Activated T-helper 1 cell treated with anti-CD3 and anti-CD28 coated beads, Interleukin-12 subunit alpha, Interleukin-12 subunit beta, Interleukin-2, Interleukin-4 antibody, amounts not matched to agents 30 ng/mL and 10 ng/mL and 1 ng/mL, durations not matched to agents 14 hours and 24 hours and 36 hours (primary cell): ENCODE measurements around the gene PAQR8. TPM values are rescaled to one million over a fixed set of nuclear protein-coding genes. Genes with fewer than 3 reads are reported as not detected.
"Not testable (repeated sequence)": the region's sequence is repeated elsewhere in the genome, so short reads cannot be mapped to it uniquely, and the experiment has no call there.

Source experiments
- DNase-seq: peaks from one replicate; pipeline ENCODE4 v3.0.0; 2021; ENCODE audit warnings: low spot score
- H3K27ac Mint-ChIP-seq: one replicate; pipeline ENCODE4 v1.8.0; 2021; ENCODE audit warnings: mild to moderate bottlenecking, mixed read lengths
- H3K27me3 Mint-ChIP-seq: one replicate; pipeline ENCODE4 v1.8.0; 2022; ENCODE audit warnings: mild to moderate bottlenecking, moderate library complexity, mixed read lengths; ENCODE audit not compliant: insufficient read depth
- H3K36me3 Mint-ChIP-seq: one replicate; pipeline ENCODE4 v1.8.0; 2021; ENCODE audit warnings: low read depth, mixed read lengths
- H3K4me1 Mint-ChIP-seq: one replicate; pipeline ENCODE4 v1.8.0; 2021; ENCODE audit warnings: low read depth, mixed read lengths
- H3K4me3 Mint-ChIP-seq: one replicate; pipeline ENCODE4 v1.8.0; 2021; ENCODE audit warnings: mild to moderate bottlenecking, moderate library complexity, mixed read lengths
- H3K9me3 Mint-ChIP-seq: one replicate; pipeline ENCODE4 v1.8.0; 2021; ENCODE audit warnings: mixed read lengths
- intact Hi-C: fragments of 100-400 bp; cut with micrococcal nuclease; formaldehyde crosslinking; loops from one replicate; pipeline ENCODE4 v1.15.1; 2024
- total RNA-seq: library from RNA; stranded (reverse); gene quantifications from 2 replicates; pipeline ENCODE4 v1.2.3, GENCODE V29; 2022

PAQR8 gene
- total RNA-seq, 1 donor from 2014 or later = 2.5 TPM

GRCh38 chr6:52373151-52373690 lies 11.3 kb downstream of the PAQR8 start:
- Mint-ChIP-seq H3K4me3 (no peak overlapping the region), H3K9me3 (peaks cover 14% of the 10 kb centered on the region), H3K36me3 (peaks cover 23% of the 10 kb centered on the region), H3K27me3 (no peaks in the 10 kb centered on the region), H3K27ac (no peak overlapping the region), H3K4me1 (peaks cover 27% of the 10 kb centered on the region)
- DNase-seq = no peak
- intact Hi-C loops = no loop called here

DNA sequence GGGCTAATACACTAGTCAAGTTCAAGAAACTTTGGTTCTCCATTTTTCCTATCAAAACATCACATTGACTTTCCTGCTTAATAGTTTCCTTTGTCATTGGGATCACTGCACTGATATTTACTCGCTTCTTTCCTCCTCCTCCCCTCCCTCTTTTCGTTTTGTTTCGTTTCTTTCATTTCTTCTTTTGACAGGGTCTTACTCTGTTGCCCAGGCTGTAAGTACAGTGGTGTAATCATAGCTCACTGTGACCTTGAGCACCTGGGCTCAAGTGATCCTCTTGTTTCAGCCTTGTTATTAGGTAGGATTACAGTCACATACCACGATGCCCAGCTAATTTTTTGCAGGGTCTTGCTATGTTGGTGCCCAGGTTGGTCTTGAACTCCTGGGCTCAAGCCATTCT lies 12.3 kb downstream of the PAQR8 start:
- Mint-ChIP-seq H3K27ac (no peak overlapping the region), H3K4me3 (no peak overlapping the region), H3K9me3 (peaks cover 14% of the 10 kb centered on the region), H3K36me3 (peaks cover 24% of the 10 kb centered on the region), H3K4me1 (peaks cover 28% of the 10 kb centered on the region), H3K27me3 (no peaks in the 10 kb centered on the region)
- intact Hi-C loops = no loop called here
- DNase-seq = no peak

DNA sequence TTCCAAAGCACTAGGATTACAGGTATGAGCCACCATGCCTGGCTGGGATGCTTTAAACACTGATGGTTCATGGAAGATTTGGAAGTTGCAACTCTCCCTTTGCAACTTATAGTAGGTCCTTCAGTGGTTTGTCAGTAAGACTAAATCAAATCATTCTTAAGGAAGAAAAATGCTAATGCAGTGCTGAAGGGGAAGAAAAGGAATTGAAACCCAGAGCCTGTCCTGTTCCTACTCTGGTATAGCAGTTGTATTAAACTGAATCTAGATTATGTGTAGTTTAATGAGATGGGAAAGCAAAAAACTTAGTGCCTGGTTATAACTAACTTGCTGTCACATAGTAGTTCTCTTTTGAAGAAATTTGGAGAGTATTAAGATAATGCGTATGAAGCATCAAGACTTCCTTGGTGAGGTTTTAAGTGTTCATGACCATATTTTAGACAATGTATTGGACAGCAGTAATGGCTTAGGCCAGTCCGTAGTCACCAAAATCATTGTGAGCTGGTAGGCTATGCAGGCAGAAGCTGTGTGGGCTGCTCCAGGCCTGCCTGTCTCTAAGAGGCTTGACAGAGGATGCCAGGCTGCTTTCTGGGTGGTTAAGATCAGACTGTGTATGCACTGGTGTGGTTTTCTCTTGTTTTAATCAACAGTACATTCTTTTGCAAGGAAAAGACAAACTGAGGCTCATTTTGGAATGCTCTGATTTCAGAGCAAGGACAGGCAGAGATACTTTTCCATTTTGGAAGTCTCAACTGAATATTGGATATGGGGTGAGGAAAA lies 14.0 kb downstream of the PAQR8 start:
- Mint-ChIP-seq H3K36me3 (peaks cover 26% of the 10 kb centered on the region), H3K27ac (no peak overlapping the region), H3K4me3 (no peak overlapping the region), H3K27me3 (no peaks in the 10 kb centered on the region), H3K9me3 (peaks cover 14% of the 10 kb centered on the region), H3K4me1 (peaks cover 33% of the 10 kb centered on the region)
- intact Hi-C loops = loop anchor here (2.0 kb wide), 1 partner anchor 19 kb away; no protein-coding TSS in a partner anchor
- no peak for DNase-seq

- Mint-ChIP-seq H3K27ac (no peak overlapping the region), H3K27me3 (no peaks in the 10 kb centered on the region), H3K4me3 (no peak overlapping the region), H3K9me3 (peaks cover 14% of the 10 kb centered on the region), H3K36me3 (peaks cover 26% of the 10 kb centered on the region), H3K4me1 (peaks cover 38% of the 10 kb centered on the region)
- no peak for DNase-seq
- intact Hi-C loops = loop anchor here (2.0 kb wide), 1 partner anchor 18 kb away; no protein-coding TSS in a partner anchor
Observed at GRCh38 chr6:52376763-52377162, 14.8 kb downstream of the PAQR8 start.

- Mint-ChIP-seq H3K4me3 (no peak overlapping the region), H3K27ac (no peak overlapping the region), H3K36me3 (peaks cover 22% of the 10 kb centered on the region), H3K9me3 (peaks cover 14% of the 10 kb centered on the region), H3K4me1 (peaks cover 38% of the 10 kb centered on the region), H3K27me3 (peaks cover 1% of the 10 kb centered on the region)
- intact Hi-C loops = loop anchor here (2.0 kb wide), 1 partner anchor 17 kb away; no protein-coding TSS in a partner anchor
- DNase-seq = no peak
Observed at GRCh38 chr6:52377538-52378221, 15.7 kb downstream of the PAQR8 start.

GRCh38 chr6:52381249-52381648 lies 19.3 kb downstream of the PAQR8 start:
- intact Hi-C loops = no loop called here
- H3K4me1 Mint-ChIP-seq = peaks cover 47% of the 10 kb centered on the region
- no peak overlapping the region for H3K27ac Mint-ChIP-seq
- no peak overlapping the region for H3K4me3 Mint-ChIP-seq
- peaks cover 13% of the 10 kb centered on the region for H3K36me3 Mint-ChIP-seq
- DNase-seq = no peak
- H3K9me3 Mint-ChIP-seq = peaks cover 4% of the 10 kb centered on the region
- H3K27me3 Mint-ChIP-seq = peaks cover 1% of the 10 kb centered on the region

DNA sequence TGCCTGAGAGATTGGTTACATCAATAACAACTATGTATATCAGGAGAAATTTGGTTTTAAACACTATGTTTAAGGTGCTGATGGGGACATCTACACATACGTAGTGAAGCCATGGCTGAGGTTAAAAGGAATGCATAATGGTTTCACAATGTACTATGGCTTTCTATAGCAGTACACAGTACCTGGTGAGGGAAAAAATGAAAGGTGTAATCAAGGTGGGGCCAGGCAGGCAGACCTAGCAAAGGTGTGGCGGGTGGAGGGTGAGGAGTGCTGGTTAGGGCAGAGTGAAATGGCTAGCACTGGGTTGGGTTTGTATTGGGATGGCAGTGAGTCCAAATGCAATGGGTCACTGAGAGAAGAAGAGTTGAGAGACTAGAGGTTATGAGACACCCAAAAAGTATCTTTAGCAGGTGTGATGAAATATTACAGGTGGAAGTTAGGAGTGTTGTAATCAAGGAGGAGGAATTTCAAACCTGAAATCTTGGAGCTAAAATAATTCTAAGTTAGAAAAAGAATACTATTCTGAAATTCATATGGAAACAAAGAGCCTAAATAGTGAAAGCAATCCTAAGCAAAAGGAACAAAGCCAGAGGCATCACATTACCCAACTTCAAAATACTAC lies 22.3 kb downstream of the PAQR8 start:
- Mint-ChIP-seq H3K27ac (no peak overlapping the region), H3K4me1 (peaks cover 36% of the 10 kb centered on the region), H3K36me3 (peaks cover 10% of the 10 kb centered on the region), H3K27me3 (peaks cover 1% of the 10 kb centered on the region), H3K9me3 (peaks cover 4% of the 10 kb centered on the region), H3K4me3 (no peak overlapping the region)
- no peak for DNase-seq
- intact Hi-C loops = no loop called here

DNA sequence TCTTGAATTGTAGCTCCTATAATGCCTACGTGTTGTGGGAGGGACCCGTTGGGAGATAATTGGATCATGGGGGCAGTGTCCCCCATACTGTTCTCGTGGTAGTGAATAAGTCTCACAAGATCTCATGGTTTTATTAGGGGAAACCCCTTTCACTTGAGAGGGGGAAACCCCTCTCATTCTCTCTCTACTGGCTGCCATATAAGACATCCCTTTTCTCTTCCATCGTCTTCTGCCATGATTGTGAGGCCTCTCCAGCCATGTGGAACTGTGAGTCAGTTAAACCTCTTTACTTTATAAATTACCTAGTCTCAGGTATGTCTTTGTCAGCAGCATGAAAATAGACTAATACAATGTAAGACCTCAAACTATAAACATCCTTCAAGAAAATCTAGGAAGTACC lies 23.1 kb downstream of the PAQR8 start:
- Mint-ChIP-seq H3K4me1 (peaks cover 42% of the 10 kb centered on the region), H3K4me3 (no peak overlapping the region), H3K9me3 (peaks cover 4% of the 10 kb centered on the region), H3K36me3 (peaks cover 7% of the 10 kb centered on the region), H3K27me3 (peaks cover 1% of the 10 kb centered on the region), H3K27ac (no peak overlapping the region)
- DNase-seq = no peak
- intact Hi-C loops = no loop called here

DNA sequence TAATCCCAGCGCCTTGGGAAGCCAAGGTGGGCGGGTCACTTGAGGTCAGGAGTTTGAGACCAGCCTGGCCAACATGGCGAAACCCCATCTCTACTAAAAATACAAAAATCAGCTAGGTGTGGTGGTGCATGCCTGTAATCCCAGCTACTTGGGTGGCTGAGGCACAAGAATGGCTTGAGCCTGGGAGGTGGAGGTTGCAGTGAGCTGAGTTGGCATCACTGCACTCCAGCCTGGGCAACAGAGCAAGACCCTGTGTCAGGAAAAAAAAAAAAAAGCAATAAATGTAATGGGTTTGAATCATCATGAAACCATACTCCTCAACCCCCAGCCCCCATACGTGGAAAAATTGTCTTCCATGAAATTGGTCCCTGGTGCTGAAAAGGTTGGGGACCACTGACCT lies 26.2 kb downstream of the PAQR8 start:
- H3K36me3 Mint-ChIP-seq, intact Hi-C loops: not testable (repeated sequence)

DNA sequence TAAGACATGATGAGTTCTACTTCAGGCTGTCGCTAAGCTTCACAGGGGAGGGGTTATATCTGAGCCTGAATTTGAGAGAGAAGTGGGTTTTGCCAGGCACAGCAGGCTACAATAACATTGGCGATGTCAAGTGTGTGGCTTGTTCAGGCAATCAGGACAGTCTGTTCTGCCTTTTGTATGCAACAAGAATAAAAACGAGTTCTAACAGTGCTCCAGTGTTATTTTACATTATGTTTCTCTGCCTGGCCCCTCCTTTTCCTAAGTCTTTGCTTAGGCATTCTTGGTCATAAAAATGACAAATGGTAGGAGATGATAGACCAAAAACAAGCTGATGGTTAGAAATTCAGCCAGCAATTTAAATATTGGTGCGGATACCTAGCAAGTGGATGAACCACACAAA lies 26.8 kb downstream of the PAQR8 start:
- Mint-ChIP-seq H3K27ac (no peak overlapping the region), H3K9me3 (peaks cover 4% of the 10 kb centered on the region), H3K4me1 (peaks cover 61% of the 10 kb centered on the region), H3K36me3 (peaks cover 6% of the 10 kb centered on the region), H3K4me3 (no peak overlapping the region), H3K27me3 (peaks cover 4% of the 10 kb centered on the region)
- intact Hi-C loops = loop anchor here (1.0 kb wide), 1 partner anchor 26 kb away; the partner anchor contains the start of gene PAQR8
- no peak for DNase-seq

More for the DNA sequence above, 26.2 kb downstream of the PAQR8 start:
- H3K27ac Mint-ChIP-seq, H3K27me3 Mint-ChIP-seq, H3K9me3 Mint-ChIP-seq, DNase-seq, H3K4me3 Mint-ChIP-seq: not testable (repeated sequence)
- peaks cover 59% of the 10 kb centered on the region for H3K4me1 Mint-ChIP-seq

- Mint-ChIP-seq H3K9me3 (peaks cover 4% of the 10 kb centered on the region), H3K27me3 (peaks cover 4% of the 10 kb centered on the region), H3K36me3 (peaks cover 6% of the 10 kb centered on the region), H3K4me3 (peak overlapping the region; percentile 66), H3K4me1 (peaks cover 61% of the 10 kb centered on the region), H3K27ac (peak overlapping the region; percentile 63)
- no peak for DNase-seq
- intact Hi-C loops = loop anchor here (1.0 kb wide), 1 partner anchor 27 kb away; the partner anchor contains the start of gene PAQR8
Observed at GRCh38 chr6:52389264-52389625, 27.3 kb downstream of the PAQR8 start.

GRCh38 chr6:52389626-52390360 lies 27.8 kb downstream of the PAQR8 start:
- Mint-ChIP-seq H3K27me3 (peaks cover 4% of the 10 kb centered on the region), H3K9me3 (peaks cover 4% of the 10 kb centered on the region), H3K4me3 (peak overlapping the region; percentile 66), H3K36me3 (peaks cover 6% of the 10 kb centered on the region), H3K4me1 (peaks cover 62% of the 10 kb centered on the region), H3K27ac (peak overlapping the region; percentile 88)
- DNase-seq = peak; percentile 45
- intact Hi-C loops = loop anchor here (1.0 to 10.0 kb wide), 5 partner anchors 9 to 945 kb away; partner anchors contain the start of gene PAQR8
